Activated T-helper 1 cell treated with anti-CD3 and anti-CD28 coated beads, Interleukin-2, amount 50 U/mL, for 16 hours (primary cell): ENCODE results near the gene SKA1.
"Not testable (repeated sequence)": the region's sequence is repeated elsewhere in the genome, so short reads cannot be mapped to it uniquely, and the experiment has no call there.

Source experiments
- DNase-seq, 2 donors: peaks; one replicate each; pipeline ENCODE4 v3.0.0-alpha.2; 2020; ENCODE audit warnings: low read depth in 1 of 2, low spot score in 1 of 2

The SKA1 gene

DNA sequence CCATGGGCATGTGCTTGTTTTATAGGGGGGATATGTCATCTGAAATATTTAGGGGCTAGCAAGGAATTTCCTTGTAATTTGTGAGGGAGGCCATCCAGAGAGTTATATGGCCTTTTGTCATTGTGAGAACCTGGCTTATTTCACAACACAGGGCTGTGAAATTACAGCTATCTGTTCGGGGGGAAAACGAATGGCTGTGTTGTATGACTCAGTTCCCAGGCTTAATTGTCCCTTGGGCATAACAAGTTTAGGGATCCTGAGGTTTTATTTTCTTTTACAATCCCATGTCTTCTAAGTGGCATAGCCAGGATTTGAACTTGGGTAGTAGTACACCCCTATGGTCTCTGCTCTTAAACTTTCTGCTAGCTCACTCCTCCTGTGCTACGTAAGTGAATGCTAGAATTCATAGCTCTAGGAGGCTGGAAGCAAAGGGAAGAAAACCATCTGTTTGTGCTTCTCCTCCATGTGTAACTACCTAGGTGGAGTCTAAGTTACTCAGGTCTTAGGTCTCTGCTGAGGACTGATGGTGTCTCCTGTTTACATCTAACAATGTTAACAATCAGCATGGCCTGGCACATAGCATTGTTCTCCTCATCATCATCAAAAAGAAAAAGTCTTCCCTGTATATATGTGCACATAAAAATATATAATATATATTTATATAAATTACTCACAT is 53.8 kb downstream of the SKA1 start:
- no peak for DNase-seq

GRCh38 chr18:50429207-50429948 is 54.5 kb downstream of the SKA1 start:
- DNase-seq = no peak

DNA sequence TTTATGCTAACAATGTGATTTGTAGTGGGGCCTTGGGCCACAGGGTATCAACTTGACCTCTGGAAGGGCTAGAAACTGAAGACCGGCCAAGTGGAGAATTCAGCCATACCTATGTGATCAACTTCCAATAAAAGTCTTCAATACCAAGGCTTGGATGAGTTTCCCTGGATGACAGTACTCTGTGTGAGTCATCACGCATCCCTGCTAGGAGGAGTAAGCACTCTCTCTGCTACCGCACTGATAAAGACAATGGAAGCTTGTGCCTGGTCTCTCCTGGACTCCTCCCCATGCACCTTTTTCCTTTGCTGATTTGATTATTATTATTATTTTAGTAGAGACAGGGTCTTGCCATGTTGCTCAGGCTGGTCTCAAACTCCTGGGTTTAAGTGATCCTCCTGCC is 58.1 kb downstream of the SKA1 start:
- DNase-seq = no peak

- not testable (repeated sequence) for DNase-seq
Measured at GRCh38 chr18:50436742-50437141, 61.9 kb downstream of the SKA1 start.

GRCh38 chr18:50439460-50440015 is 64.7 kb downstream of the SKA1 start:
- no peak for DNase-seq

DNA sequence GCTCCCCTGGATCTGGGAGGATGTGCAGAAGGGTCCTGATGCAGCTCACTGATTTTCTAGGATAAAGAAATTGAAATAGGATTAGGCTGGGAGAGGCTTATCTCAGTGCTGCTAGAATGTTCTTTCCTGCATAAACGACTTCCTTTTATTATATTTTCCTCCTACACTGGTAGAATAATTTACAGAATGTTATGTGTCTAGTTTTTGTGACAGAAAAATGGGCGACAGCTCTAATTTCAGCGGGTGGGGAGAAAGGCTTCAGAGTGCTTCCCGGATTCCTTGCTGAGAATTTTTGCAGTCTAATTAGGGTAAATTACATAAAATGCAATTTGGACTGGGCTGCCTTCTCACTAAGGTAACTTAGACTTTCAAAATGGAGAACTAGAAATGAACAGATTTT is 66.2 kb downstream of the SKA1 start:
- no peak for DNase-seq

GRCh38 chr18:50441501-50441900 is 66.7 kb downstream of the SKA1 start:
- no peak for DNase-seq
